AG10803 (cell line): Measurements from ENCODE around the gene CDK11B.
"Not testable (repeated sequence)": the region's sequence is repeated elsewhere in the genome, so short reads cannot be mapped to it uniquely, and the experiment has no call there.

Experiments used
- DNase-seq: peaks from one replicate; pipeline ENCODE4 v3.0.0; 2010; ENCODE audit warnings: low read depth
- H3K4me3 ChIP-seq: 2 replicates; pipeline ENCODE4 v1.5.1; 2011; ENCODE audit warnings: mild to moderate bottlenecking, low read length, control low read depth
- CTCF ChIP-seq: conservative IDR thresholded peaks from 2 replicates; pipeline ENCODE4 v1.5.1; 2011; ENCODE audit warnings: mild to moderate bottlenecking, low read length, control low read depth, inconsistent platforms

The CDK11B gene

DNA sequence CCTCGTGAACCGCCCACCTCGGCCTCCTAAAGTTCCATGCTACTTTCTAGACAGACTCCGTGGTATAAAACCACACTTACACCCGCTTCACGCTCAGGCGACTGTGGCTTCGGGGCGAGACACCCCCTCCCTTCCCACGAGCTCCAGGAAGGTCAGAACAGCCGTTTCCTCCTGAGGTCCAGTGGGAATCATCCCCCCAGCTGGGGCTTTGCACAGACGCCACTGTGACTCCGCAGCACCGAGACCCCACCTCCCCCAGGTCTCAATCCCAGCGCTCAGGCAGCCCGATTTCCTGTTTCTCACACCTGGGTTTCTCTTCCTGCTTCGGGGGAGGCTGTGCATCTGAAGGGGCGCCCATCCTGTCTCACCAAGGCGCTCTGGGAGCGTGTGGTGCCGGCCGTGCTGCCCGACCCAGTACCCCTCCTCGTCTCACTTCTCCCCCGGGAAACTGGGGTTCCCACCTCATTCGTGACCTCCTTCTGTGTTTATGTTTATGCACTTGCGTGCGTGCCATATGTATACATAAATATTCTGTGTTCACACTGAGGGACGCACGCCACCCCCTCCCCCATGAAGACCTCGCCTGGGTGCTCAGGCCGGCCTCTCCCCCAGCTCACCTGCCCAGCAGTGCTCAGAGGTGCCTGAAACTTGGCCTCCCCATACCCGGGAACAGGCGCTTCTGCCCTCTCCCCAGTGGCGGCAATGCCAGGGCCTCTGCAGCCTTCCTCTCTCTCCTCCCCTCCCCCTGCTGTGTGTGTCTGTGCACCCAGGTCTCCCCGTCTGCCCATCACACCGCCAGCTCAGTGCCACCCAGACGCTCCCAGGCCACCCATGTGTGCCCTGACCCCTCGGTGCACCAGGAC, 19.1 kb upstream of the CDK11B start:
- no peak for TF ChIP-seq CTCF
- no peak overlapping the region for H3K4me3 ChIP-seq
- no peak for DNase-seq

- DNase-seq, H3K4me3 ChIP-seq: not testable (repeated sequence)
Measured at GRCh38 chr1:1676087-1676486, 17.3 kb upstream of the CDK11B start.

DNA sequence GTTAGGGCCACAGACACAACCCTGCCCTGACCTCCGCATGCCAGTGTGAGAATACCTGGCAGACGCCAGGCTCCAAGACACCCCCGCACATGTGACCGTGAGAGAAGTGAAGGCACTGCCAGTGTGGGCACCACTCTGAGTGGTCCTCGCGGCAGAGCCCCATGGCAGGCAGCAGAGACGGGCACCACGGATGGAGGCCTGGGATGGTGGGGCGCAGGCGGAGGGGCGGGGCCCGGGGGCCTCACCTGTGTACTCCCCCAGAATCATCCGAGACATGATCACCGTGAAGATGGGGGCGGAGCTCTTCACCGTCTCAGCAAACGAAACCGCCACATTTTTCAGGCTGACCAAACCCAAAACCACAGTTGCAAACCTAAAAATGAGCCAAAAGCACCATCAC, 16.4 kb upstream of the CDK11B start:
- H3K4me3 ChIP-seq, DNase-seq: not testable (repeated sequence)

GRCh38 chr1:1674806-1675205, 16.0 kb upstream of the CDK11B start:
- DNase-seq, H3K4me3 ChIP-seq: not testable (repeated sequence)

- no peak overlapping the region for H3K4me3 ChIP-seq
- TF ChIP-seq CTCF, result no peak
- DNase-seq, result no peak
Measured at GRCh38 chr1:1672181-1672965, 13.6 kb upstream of the CDK11B start.

DNA sequence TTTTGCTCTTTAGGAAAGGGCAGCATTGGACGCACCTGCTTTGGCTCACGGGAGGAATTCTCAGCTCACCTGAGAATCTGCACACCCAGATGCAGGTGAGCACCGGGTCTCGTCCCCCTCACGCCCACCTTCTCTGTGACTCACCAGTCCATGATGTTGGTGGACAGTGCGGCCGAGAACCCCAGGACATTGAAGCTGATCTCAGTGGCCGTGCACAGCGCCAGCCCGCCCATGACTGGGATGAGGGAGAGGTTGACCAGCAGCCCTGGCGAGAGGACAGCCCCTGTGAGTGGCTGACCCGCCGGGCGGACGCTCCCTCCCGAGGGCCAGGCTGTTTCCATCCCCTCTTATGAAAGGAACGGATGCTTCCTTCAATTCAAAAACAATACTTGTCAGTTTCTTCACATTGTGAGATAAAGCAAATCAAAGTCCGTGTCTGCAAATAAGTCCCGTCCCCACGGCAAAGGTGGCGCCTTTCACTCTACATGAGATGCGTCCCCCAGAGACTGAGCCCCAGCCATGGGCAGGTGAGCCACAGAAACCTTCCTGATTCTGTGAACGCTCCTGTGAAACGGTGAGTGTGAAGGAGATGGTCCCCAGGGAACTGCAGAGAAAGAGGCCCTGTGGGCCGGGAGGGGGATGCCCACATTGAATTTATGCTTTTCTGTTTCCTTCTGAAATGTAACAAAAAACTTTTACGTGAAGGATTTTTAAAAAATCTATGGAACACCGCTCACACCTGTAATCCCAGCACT, 12.7 kb upstream of the CDK11B start:
- no peak for TF ChIP-seq CTCF
- no peak for DNase-seq
- no peak overlapping the region for H3K4me3 ChIP-seq

DNA sequence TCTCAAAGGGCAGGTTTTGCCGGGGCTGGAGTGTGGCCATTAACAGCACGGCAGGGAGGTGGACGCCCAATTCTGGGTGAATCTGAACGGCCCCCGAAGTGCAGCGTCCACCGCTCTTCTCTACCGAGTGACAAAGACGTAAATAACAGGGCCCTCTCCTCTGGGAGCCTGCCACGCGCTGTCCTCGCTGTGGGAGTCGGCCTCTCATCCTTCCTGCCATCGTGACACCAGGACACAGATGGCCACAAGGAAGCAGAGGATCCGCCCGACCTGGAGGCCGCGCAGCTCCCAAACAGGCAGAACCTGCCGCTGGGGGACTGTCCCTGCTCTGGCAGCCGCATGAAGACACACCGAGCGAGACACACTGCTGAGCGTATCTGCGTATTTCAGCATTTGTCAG, 12.1 kb upstream of the CDK11B start:
- no peak for TF ChIP-seq CTCF
- H3K4me3 ChIP-seq, result no peak overlapping the region
- no peak for DNase-seq

GRCh38 chr1:1669468-1670440, 10.9 kb upstream of the CDK11B start:
- H3K4me3 ChIP-seq, result no peak overlapping the region
- no peak for DNase-seq
- TF ChIP-seq CTCF, result no peak
